Calu3 (cell line): ENCODE data around the gene RPS26. TPM values are rescaled to one million over a fixed set of nuclear protein-coding genes. Genes with fewer than 3 reads are reported as not detected.
"Not testable (repeated sequence)": the region's sequence is repeated elsewhere in the genome, so short reads cannot be mapped to it uniquely, and the experiment has no call there.

Source experiments
- BruUV-seq: library from RNA; stranded (reverse); fragments of 400-500 nt; replicated peaks from 2 replicates; lab custom pipeline; 2021; lab: Mats Ljungman, UMichigan
- CTCF ChIA-PET: fragments of 300-600 bp; sonication (Branson Sonifier 250); formaldehyde crosslinking; loops from one replicate; lab custom pipeline; 2022; ENCODE audit warnings: antibody characterized with exemption; lab: Charles Lee
- DNase-seq: peaks from one replicate; pipeline ENCODE4 v3.0.0; 2022
- H3K27ac Mint-ChIP-seq: one replicate; pipeline ENCODE4 v1.8.0; 2022; ENCODE audit warnings: mixed read lengths; ENCODE audit not compliant: unreplicated experiment
- H3K27me3 Mint-ChIP-seq: one replicate; pipeline ENCODE4 v1.8.0; 2022; ENCODE audit warnings: mixed read lengths; ENCODE audit not compliant: unreplicated experiment
- H3K36me3 Mint-ChIP-seq: one replicate; pipeline ENCODE4 v1.8.0; 2022; ENCODE audit warnings: mild to moderate bottlenecking, moderate library complexity, mixed read lengths; ENCODE audit not compliant: insufficient read depth, unreplicated experiment
- H3K4me1 Mint-ChIP-seq: one replicate; pipeline ENCODE4 v1.8.0; 2022; ENCODE audit warnings: mild to moderate bottlenecking, low read depth, mixed read lengths; ENCODE audit not compliant: unreplicated experiment
- H3K4me3 Mint-ChIP-seq: one replicate; pipeline ENCODE4 v1.8.0; 2022; ENCODE audit warnings: mild to moderate bottlenecking, low read depth, moderate library complexity, mixed read lengths; ENCODE audit not compliant: unreplicated experiment
- H3K9me3 Mint-ChIP-seq: one replicate; pipeline ENCODE4 v1.8.0; 2022; ENCODE audit warnings: low read depth, mixed read lengths; ENCODE audit not compliant: unreplicated experiment
- CTCF ChIP-seq: fragments of 200-600 bp; IDR thresholded peaks from one replicate; pipeline ENCODE4 v1.8.0; 2022; ENCODE audit warnings: antibody characterized with exemption; ENCODE audit not compliant: unreplicated experiment
- intact Hi-C: fragments of 100-400 bp; cut with micrococcal nuclease; formaldehyde crosslinking; loops from one replicate; pipeline ENCODE4 v1.10.0; 2022; ENCODE audit not compliant: unreplicated experiment
- total RNA-seq: library from RNA; stranded (reverse); gene quantifications from 2 replicates; pipeline ENCODE4 v1.2.3, GENCODE V29; 2022

Gene RPS26
- total RNA-seq, 1 experiment from 2014 or later = 50.7 TPM

GRCh38 chr12:56074396-56074795 is 32.7 kb downstream of the RPS26 start:
- intact Hi-C loops = no loop called here
- Mint-ChIP-seq H3K36me3 (peaks cover 10% of the 10 kb centered on the region), H3K27me3 (no peaks in the 10 kb centered on the region), H3K27ac (no peak overlapping the region), H3K9me3 (no peaks in the 10 kb centered on the region), H3K4me3 (no peak overlapping the region), H3K4me1 (peaks cover 18% of the 10 kb centered on the region)
- CTCF ChIA-PET = no interaction called here
- TF ChIP-seq CTCF = no peak
- BruUV-seq = no TSS peak
- DNase-seq = no peak

GRCh38 chr12:56077966-56078365 is 36.2 kb downstream of the RPS26 start:
- BruUV-seq, CTCF ChIA-PET, H3K27me3 Mint-ChIP-seq: not testable (repeated sequence)

GRCh38 chr12:56078427-56078826 is 36.7 kb downstream of the RPS26 start:
- Mint-ChIP-seq H3K27ac (peak overlapping the region; percentile 95), H3K36me3 (peaks cover 38% of the 10 kb centered on the region), H3K27me3 (no peaks in the 10 kb centered on the region), H3K4me1 (peaks cover 14% of the 10 kb centered on the region), H3K4me3 (peak overlapping the region; percentile 99), H3K9me3 (no peaks in the 10 kb centered on the region)
- no peak for TF ChIP-seq CTCF
- no TSS peak for BruUV-seq
- intact Hi-C loops = loop anchor here (1.0 kb wide), 1 partner anchor 27 kb away; no protein-coding TSS in a partner anchor
- no peak for DNase-seq
- CTCF ChIA-PET = interaction anchor here (0.6 to 1.7 kb wide), 5 partner anchors 13 to 267 kb away, joined by 3 to 23 read pairs (median 3); partner anchors contain the start of genes PA2G4 and SMARCC2

More at GRCh38 chr12:56077966-56078365, 36.2 kb downstream of the RPS26 start:
- H3K27ac Mint-ChIP-seq, DNase-seq, H3K9me3 Mint-ChIP-seq: not testable (repeated sequence)
- Mint-ChIP-seq H3K4me3 (peak overlapping the region; percentile 99), H3K4me1 (peaks cover 18% of the 10 kb centered on the region), H3K36me3 (peaks cover 38% of the 10 kb centered on the region)
- intact Hi-C loops = loop anchor here (1.0 kb wide), 1 partner anchor 27 kb away; no protein-coding TSS in a partner anchor

- Mint-ChIP-seq H3K27ac (peak overlapping the region; percentile 95), H3K9me3 (no peaks in the 10 kb centered on the region), H3K27me3 (no peaks in the 10 kb centered on the region), H3K36me3 (peaks cover 43% of the 10 kb centered on the region), H3K4me3 (peak overlapping the region; percentile 99), H3K4me1 (peaks cover 21% of the 10 kb centered on the region)
- CTCF ChIA-PET = interaction anchor here (0.5 to 1.7 kb wide), 10 partner anchors 12 to 416 kb away, joined by 3 to 23 read pairs (median 3); partner anchors contain the start of genes ORMDL2, PA2G4, SARNP and SMARCC2
- BruUV-seq = TSS peak; percentile 92
- peak; percentile 66 for TF ChIP-seq CTCF
- DNase-seq = peak; percentile 98
- intact Hi-C loops = loop anchor here (1.0 kb wide), 2 partner anchors 26 to 32 kb away; no protein-coding TSS in a partner anchor
Observed at GRCh38 chr12:56078931-56079722, 37.4 kb downstream of the RPS26 start.
